Measurements from ENCODE around the gene IL18R1. TPM values are rescaled to one million over a fixed set of nuclear protein-coding genes. Genes with fewer than 3 reads are reported as not detected.

The IL18R1 gene, protein sequence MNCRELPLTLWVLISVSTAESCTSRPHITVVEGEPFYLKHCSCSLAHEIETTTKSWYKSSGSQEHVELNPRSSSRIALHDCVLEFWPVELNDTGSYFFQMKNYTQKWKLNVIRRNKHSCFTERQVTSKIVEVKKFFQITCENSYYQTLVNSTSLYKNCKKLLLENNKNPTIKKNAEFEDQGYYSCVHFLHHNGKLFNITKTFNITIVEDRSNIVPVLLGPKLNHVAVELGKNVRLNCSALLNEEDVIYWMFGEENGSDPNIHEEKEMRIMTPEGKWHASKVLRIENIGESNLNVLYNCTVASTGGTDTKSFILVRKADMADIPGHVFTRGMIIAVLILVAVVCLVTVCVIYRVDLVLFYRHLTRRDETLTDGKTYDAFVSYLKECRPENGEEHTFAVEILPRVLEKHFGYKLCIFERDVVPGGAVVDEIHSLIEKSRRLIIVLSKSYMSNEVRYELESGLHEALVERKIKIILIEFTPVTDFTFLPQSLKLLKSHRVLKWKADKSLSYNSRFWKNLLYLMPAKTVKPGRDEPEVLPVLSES
- 4.7 and 6.8 TPM in 2 replicates for total RNA-seq (ENCODE audit: low replicate concordance)

GRCh38 chr2:102355526-102356380 is at the start of gene IL18R1:
Gene IL18R1 (plus strand): TSS chr2:102355796. CDS start chr2:102362661, 6,865 bp downstream.
- TF ChIP-seq, protein P1, sequence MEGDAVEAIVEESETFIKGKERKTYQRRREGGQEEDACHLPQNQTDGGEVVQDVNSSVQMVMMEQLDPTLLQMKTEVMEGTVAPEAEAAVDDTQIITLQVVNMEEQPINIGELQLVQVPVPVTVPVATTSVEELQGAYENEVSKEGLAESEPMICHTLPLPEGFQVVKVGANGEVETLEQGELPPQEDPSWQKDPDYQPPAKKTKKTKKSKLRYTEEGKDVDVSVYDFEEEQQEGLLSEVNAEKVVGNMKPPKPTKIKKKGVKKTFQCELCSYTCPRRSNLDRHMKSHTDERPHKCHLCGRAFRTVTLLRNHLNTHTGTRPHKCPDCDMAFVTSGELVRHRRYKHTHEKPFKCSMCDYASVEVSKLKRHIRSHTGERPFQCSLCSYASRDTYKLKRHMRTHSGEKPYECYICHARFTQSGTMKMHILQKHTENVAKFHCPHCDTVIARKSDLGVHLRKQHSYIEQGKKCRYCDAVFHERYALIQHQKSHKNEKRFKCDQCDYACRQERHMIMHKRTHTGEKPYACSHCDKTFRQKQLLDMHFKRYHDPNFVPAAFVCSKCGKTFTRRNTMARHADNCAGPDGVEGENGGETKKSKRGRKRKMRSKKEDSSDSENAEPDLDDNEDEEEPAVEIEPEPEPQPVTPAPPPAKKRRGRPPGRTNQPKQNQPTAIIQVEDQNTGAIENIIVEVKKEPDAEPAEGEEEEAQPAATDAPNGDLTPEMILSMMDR (IDR thresholded peaks at IDR 0.05; ENCODE audit: insufficient read depth, low read length) = peak; percentile 64
- peak within 1 kb of the TSS; percentile 79 for H3K4me3 ChIP-seq (ENCODE audit: low read depth, low read length)
- peak; percentile 67 for DNase-seq (ENCODE audit: low read depth)

DNA sequence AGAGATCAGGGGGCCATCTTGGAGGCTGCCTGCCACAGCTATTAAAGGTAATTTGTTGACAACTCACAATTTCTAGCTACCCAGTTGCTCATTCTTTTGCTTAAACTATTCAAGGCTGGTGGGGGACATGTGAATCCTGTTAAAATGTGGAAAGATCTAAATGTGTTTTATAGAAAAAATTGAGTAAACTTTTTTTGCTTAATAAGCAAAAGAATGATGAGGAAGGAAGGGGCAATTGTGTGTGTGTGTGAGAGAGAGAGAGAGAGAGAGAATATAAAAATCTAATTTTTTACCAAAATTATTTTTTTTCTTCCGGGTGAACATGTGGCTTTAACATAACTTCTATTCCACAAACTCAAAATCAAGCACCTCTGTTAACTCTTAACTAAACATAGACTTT is 49.5 kb upstream of the IL18R1 start:
- TF ChIP-seq, protein P1 (IDR thresholded peaks at IDR 0.05; ENCODE audit: insufficient read depth, low read length) = no peak
- no peak for DNase-seq (ENCODE audit: low read depth)
- no peak overlapping the region for H3K4me3 ChIP-seq (ENCODE audit: low read depth, low read length)

DNA sequence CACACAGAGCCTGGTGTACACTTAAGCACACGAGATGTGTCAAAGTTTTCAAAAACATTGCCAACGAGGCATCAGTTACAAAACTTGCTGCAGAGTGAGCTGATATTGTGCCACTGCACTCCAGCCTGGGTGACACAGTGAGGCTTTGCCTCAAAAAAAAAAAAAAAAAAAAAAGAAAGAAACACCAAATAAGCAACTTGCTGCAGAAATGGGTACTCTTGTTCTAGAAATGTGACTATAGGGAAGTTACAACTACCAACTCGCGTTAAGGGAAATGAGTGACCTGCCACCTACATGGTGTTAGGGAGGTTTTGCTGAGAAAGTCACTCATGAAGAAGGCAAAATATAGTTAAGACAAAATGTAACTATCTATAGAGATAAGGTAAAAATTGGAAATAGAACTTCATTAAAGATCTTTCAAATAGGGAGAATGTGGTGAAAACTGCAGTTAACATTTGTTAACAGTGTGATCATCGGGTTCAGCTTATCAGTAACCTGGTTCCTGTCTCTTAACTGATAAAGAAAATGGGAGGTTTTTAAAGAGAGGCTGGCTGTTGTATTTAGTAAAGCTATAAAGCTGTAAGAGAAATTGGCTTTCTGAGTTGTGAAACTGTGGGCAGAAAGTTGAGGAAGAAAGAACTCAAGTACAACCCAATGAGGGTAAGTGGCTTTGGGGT is 44.5 kb upstream of the IL18R1 start, which contains the start of gene IL1RL1:
Gene IL1RL1 (plus strand): TSS at position 600 of the 677 bp plus-strand sequence. CDS start 26,702 bp downstream, outside the sequence.
- TF ChIP-seq, protein P1 (IDR thresholded peaks at IDR 0.05; ENCODE audit: insufficient read depth, low read length) = no peak
- no peak within 1 kb of the TSS for H3K4me3 ChIP-seq (ENCODE audit: low read depth, low read length)
- DNase-seq (ENCODE audit: low read depth) = no peak

DNA sequence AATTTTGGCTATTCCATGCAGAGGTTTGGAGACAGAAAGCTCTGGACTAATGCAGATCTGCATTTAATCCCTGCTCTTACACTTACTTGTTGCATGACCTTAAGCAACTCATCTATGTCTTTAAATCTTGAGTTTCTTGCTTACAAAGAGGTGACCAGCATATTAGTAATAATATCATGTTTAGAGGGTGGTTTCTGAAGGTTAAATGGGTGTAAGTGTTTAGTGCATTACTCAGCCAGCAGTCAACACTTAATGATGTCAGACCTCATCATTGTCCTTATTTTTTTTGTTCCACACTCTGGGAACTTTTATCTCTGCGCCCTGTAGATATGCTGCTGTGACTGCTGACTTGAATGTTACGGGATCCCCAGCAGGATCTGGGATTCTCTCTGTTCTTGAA is 42.6 kb upstream of the IL18R1 start:
- TF ChIP-seq, protein P1 (IDR thresholded peaks at IDR 0.05; ENCODE audit: insufficient read depth, low read length) = no peak
- peak; percentile 80 for DNase-seq (ENCODE audit: low read depth)
- H3K4me3 ChIP-seq (ENCODE audit: low read depth, low read length) = no peak overlapping the region

- TF ChIP-seq, protein P1 (IDR thresholded peaks at IDR 0.05; ENCODE audit: insufficient read depth, low read length) = no peak
- DNase-seq (ENCODE audit: low read depth) = no peak
- no peak overlapping the region for H3K4me3 ChIP-seq (ENCODE audit: low read depth, low read length)
These were observed 42.1 kb upstream of the IL18R1 start for GRCh38 chr2:102313471-102313870.

DNA sequence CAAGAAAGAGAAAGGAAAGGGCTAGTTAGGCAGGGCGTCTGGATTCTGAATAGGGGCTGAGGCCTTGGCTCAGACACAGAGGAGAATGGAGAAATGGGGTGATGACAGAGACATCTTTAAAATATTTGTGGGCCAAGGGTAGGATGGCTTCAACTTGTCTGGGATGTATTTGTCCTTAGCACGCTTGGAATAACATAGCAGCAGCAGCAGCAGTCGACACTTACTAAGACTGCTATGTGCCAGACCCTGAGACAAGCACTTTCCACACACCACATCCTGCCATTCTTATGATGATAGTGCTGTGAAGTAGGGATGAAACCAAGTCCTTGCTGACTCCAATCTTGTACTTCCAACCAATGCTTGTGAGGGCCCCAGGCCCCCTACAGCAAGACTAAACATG is 41.6 kb upstream of the IL18R1 start:
- no peak overlapping the region for H3K4me3 ChIP-seq (ENCODE audit: low read depth, low read length)
- no peak for DNase-seq (ENCODE audit: low read depth)
- TF ChIP-seq, protein P1 (IDR thresholded peaks at IDR 0.05; ENCODE audit: insufficient read depth, low read length) = no peak

Data from fibroblast of the aortic adventitia (primary cell).